B cell (primary cell): Measurements from ENCODE around the gene ZSCAN10. TPM values are rescaled to one million over a fixed set of nuclear protein-coding genes. Genes with fewer than 3 reads are reported as not detected.

Experiments used
- ATAC-seq: fragments of 200-7000 bp; cut with Tn5 transposase; one replicate; pipeline ENCODE4 v1.10.0; 2021; ENCODE audit warnings: low read depth, mild to moderate bottlenecking, moderate number of reproducible peaks, moderate library complexity
- CTCF ChIA-PET: fragments of 350-600 bp; sonication (Branson Sonifier 250); formaldehyde crosslinking; loops from one replicate; lab custom pipeline; 2021; ENCODE audit warnings: antibody characterized with exemption, inconsistent platforms; lab: Charles Lee
- POLR2A ChIA-PET: fragments of 350-600 bp; sonication (Branson Sonifier 250); formaldehyde crosslinking; loops from one replicate; lab custom pipeline; 2021; ENCODE audit warnings: antibody characterized with exemption; lab: Charles Lee
- DNase-seq: peaks from one replicate; pipeline ENCODE4 v3.0.0; 2013
- H2AFZ ChIP-seq: 2 replicates; pipeline ENCODE4 v1.6.1; 2012; ENCODE audit warnings: mild to moderate bottlenecking, low read depth, low read length; ENCODE audit not compliant: insufficient read depth, poor library complexity, severe bottlenecking
- H3K27ac ChIP-seq, 2 donors: 1 replicate in 1 of 2; 2 replicates in 1 of 2; pipeline ENCODE4 v1.5.1; 2012 to 2013; ENCODE audit warnings: low read length in 2 of 2, mild to moderate bottlenecking in 2 of 2, moderate library complexity in 1 of 2
- H3K27me3 ChIP-seq, 4 experiments: fragments of 200-600 bp in 1 of 4; sonication (generic) in 1 of 4; replicated peaks in 1 of 4; 1 replicate in 2 of 4; 2 replicates in 2 of 4; pipeline versions ENCODE4 v1.6.1 to v1.7.0; 2013 to 2016; ENCODE audit warnings: low read length in 3 of 4, mild to moderate bottlenecking in 2 of 4, mixed read lengths in 1 of 4, moderate library complexity in 1 of 4; ENCODE audit not compliant: insufficient read depth in 4 of 4, control insufficient read depth in 3 of 4; ENCODE audit errors: control extremely low read depth in 1 of 4
- H3K36me3 ChIP-seq, 2 experiments: replicated peaks in 1 of 2; 1 replicate in 1 of 2; 2 replicates in 1 of 2; pipeline versions ENCODE4 v1.6.1 to v1.7.1; 2013; ENCODE audit warnings: low read length in 1 of 2; ENCODE audit not compliant: insufficient read depth in 2 of 2, control insufficient read depth in 1 of 2; ENCODE audit errors: control extremely low read depth in 1 of 2, extremely low read depth in 1 of 2
- H3K4me1 ChIP-seq, 2 donors: fragments of 200-600 bp in 1 of 2; sonication (generic) in 1 of 2; 1 replicate in 1 of 2; 2 replicates in 1 of 2; pipeline versions ENCODE4 v1.5.1 to v1.6.1; 2013 to 2017; ENCODE audit warnings: low read length in 2 of 2; ENCODE audit not compliant: control insufficient read depth in 2 of 2, insufficient read depth in 2 of 2
- H3K4me2 ChIP-seq: replicated peaks from 2 replicates; pipeline ENCODE3; 2012; ENCODE audit warnings: mild to moderate bottlenecking, low read depth, low read length; ENCODE audit not compliant: poor library complexity, severe bottlenecking
- H3K4me3 ChIP-seq, 5 experiments: fragments of 200-600 bp in 1 of 5; sonication (generic) in 1 of 5; 1 replicate in 3 of 5; 2 replicates in 2 of 5; pipeline versions ENCODE4 v1.5.1 to v1.7.0; 2011 to 2016; ENCODE audit warnings: low read length in 4 of 5, mild to moderate bottlenecking in 4 of 5, low read depth in 2 of 5, control low read depth in 1 of 5, moderate library complexity in 1 of 5; ENCODE audit not compliant: insufficient read depth in 1 of 5; ENCODE audit errors: control extremely low read depth in 1 of 5, extremely low read depth in 1 of 5
- H3K79me2 ChIP-seq: fragments of 200-600 bp; sonication (generic); one replicate; pipeline ENCODE4 v1.6.0; 2016; ENCODE audit warnings: low read length; ENCODE audit not compliant: control insufficient read depth, insufficient read depth
- H3K9ac ChIP-seq: fragments of 200-600 bp; sonication (generic); 2 replicates; pipeline ENCODE4 v1.6.1; 2017; ENCODE audit warnings: mild to moderate bottlenecking, low read length, moderate library complexity
- H3K9me3 ChIP-seq, 3 donors: one replicate each; pipeline versions ENCODE4 v1.6.1 to v1.7.1; 2013; ENCODE audit warnings: low read length in 2 of 3; ENCODE audit not compliant: control insufficient read depth in 2 of 3, insufficient read depth in 1 of 3; ENCODE audit errors: control extremely low read depth in 1 of 3
- H4K20me1 ChIP-seq: 2 replicates; pipeline ENCODE4 v1.6.0; 2012; ENCODE audit warnings: mild to moderate bottlenecking, low read length; ENCODE audit not compliant: insufficient read depth, control insufficient read depth, poor library complexity, severe bottlenecking
- H3K27ac Mint-ChIP-seq: one replicate; pipeline ENCODE4 v1.8.0; 2021; ENCODE audit warnings: mixed read lengths
- H3K27me3 Mint-ChIP-seq: one replicate; pipeline ENCODE4 v1.8.0; 2021; ENCODE audit warnings: mixed read lengths
- H3K4me1 Mint-ChIP-seq: one replicate; pipeline ENCODE4 v1.8.0; 2021; ENCODE audit warnings: mixed read lengths
- H3K4me3 Mint-ChIP-seq: one replicate; pipeline ENCODE4 v1.8.0; 2021; ENCODE audit warnings: mixed read lengths
- H3K9me3 Mint-ChIP-seq: one replicate; pipeline ENCODE4 v1.8.0; 2022; ENCODE audit warnings: mixed read lengths; ENCODE audit not compliant: insufficient read depth
- CTCF ChIP-seq: fragments of 200-600 bp; IDR thresholded peaks from one replicate; pipeline ENCODE4 v1.8.0; 2022; ENCODE audit warnings: antibody characterized with exemption, mild to moderate bottlenecking
- WGBS: methylation state at CpG from one replicate; pipeline ENCODE4 v1.1.5; 2013; ENCODE audit warnings: missing lambda C conversion rate; ENCODE audit not compliant: insufficient coverage; 5-methylcytosine and 5-hydroxymethylcytosine counted together
- intact Hi-C: fragments of 100-400 bp; cut with micrococcal nuclease; formaldehyde crosslinking; loops from one replicate; pipeline ENCODE4 v1.10.0; 2022
- polyA plus RNA-seq: library from polyadenylated mRNA; depleted of rRNA; stranded (reverse); fragments of >200 nt; gene quantifications from 2 replicates; pipeline ENCODE4 v1.2.3, GENCODE V29; 2012
- total RNA-seq, 2 donors: library from RNA; stranded (reverse); fragments of 120-200 nt in 1 of 2; gene quantifications; 1 replicate in 1 of 2; 2 replicates in 1 of 2; pipeline versions ENCODE4 v1.2.3 to v1.2.4, GENCODE V29; 2013 to 2022

Gene ZSCAN10
- total and polyA plus RNA-seq, 2 donors (not counting 1 experiment from before 2014, with no cell fraction given) = not detected

DNA sequence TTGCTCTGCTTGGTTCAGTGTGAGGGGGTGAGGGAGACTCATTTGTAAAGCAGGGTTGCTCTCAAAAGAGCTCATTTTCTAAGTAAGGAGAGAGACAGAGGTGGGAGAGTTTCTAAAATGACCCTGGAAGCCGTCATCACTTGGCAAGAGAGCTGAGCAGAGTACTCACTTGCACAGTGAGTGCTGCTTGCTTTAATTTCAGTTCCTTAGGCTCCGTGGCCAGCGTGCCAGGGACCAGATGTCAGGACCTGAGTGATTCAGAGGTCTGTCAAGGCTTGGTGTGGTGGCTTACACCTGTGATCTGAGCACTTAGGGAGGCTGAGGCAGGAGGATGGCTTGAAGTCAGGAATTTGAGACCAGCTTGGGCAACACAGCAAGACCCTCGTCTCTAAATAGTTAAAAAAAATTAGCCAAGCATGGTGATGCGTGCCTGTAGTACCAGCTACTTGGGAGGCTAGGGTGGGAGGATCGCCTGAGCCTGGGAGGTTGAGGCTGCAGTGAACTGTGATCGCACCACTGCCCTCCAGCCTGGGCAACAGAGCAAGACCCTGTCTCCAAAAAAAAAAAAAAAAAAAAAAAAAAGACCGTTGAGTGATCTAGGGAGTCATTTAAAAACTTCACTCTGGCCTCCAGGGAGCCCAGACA is 24.0 kb upstream of the ZSCAN10 start:
- CTCF ChIA-PET = interaction anchor here (1.0 to 1.2 kb wide), 4 partner anchors 9 to 27 kb away, joined by 4 to 8 read pairs (median 5); no protein-coding TSS in a partner anchor

More for the DNA sequence above, 24.0 kb upstream of the ZSCAN10 start:
- Histone ChIP-seq H3K4me2 (peak overlapping the region; percentile 89), H3K27me3 (no peaks in the 10 kb centered on the region), H3K4me1 (peaks cover 11 to 19% of the 10 kb centered on the region in 2 donors), H3K9me3 (no peaks in the 10 kb centered on the region), H3K27ac (no peak overlapping the region), H3K9ac (no peak overlapping the region), H3K36me3 (peaks cover 0 to 2% of the 10 kb centered on the region in 2 experiments), H3K79me2 (peaks cover 14% of the 10 kb centered on the region), H2AFZ (peak overlapping the region; percentile 91), H4K20me1 (no peaks in the 10 kb centered on the region), H3K4me3 (no peak overlapping the region)
- WGBS = 88% methylated on average over 5 of the region's 8 CpGs
- Mint-ChIP-seq H3K4me3 (peak overlapping the region; percentile 99), H3K4me1 (peaks cover 24% of the 10 kb centered on the region), H3K27me3 (no peaks in the 10 kb centered on the region), H3K27ac (peak overlapping the region; percentile 20), H3K9me3 (no peaks in the 10 kb centered on the region)
- no peak for TF ChIP-seq CTCF
- POLR2A ChIA-PET = interaction anchor here (0.6 to 1.5 kb wide), 5 partner anchors 12 to 95 kb away, joined by 4 to 8 read pairs (median 4); partner anchors contain the start of gene ZNF213
- ATAC-seq = no peak
- DNase-seq = no peak
- intact Hi-C loops = loop anchor here (5.0 kb wide), 1 partner anchor 241 kb away; the partner anchor contains the start of gene FLYWCH2
